ENCODE measurements around the gene TCF7L2.

The TCF7L2 gene

GRCh38 chr10:113085776-113086175, 135.7 kb downstream of the TCF7L2 start:
- peaks cover 0 to 57% (median 17%) of the 10 kb centered on the region in 4 donors for H3K4me1 ChIP-seq
- peak in 1 of 2 donors; percentile 54 for DNase-seq
- H3K27ac ChIP-seq: no peak overlapping the region
- no peak overlapping the region for H3K4me3 ChIP-seq
- H3K36me3 ChIP-seq: peaks cover 0 to 10% (median 0%) of the 10 kb centered on the region in 3 donors
- no peaks in the 10 kb centered on the region for H3K27me3 ChIP-seq
- H3K9me3 ChIP-seq: no peaks in the 10 kb centered on the region
- no peak for TF ChIP-seq CTCF (IDR thresholded peaks at IDR 0.05)
- intact Hi-C loops (cut with DNase I; ENCODE audit: low total_unique reads): no loop called here

DNA sequence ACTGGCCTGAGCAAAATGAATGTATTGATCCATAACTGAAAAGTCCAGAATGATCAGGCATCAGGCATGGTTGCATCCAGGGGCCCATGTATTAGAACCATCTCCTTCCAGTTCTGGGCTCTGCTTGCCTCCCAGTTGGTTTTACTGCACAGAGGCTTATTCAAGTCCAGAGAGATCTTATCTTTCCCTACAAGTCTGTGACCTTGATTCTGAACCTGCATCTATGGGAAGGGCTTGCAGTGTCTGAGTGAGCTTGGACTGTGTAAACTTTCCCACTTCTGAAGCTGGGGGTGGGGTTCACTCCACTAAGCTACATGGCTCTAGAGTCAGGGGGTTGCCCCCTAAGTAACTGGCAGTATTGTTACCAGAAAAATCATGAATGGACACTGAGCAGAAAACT, 136.2 kb downstream of the TCF7L2 start:
- H3K4me1 ChIP-seq: peaks cover 0 to 52% (median 17%) of the 10 kb centered on the region in 4 donors
- DNase-seq: peak in 1 of 2 donors; percentile 6
- H3K9me3 ChIP-seq: no peaks in the 10 kb centered on the region
- H3K27ac ChIP-seq: peak overlapping the region; percentile 51 to 60
- no peaks in the 10 kb centered on the region for H3K27me3 ChIP-seq
- no peak for TF ChIP-seq CTCF (IDR thresholded peaks at IDR 0.05)
- intact Hi-C loops (cut with DNase I; ENCODE audit: low total_unique reads): no loop called here
- no peak overlapping the region for H3K4me3 ChIP-seq
- peaks cover 0 to 11% (median 0%) of the 10 kb centered on the region in 3 donors for H3K36me3 ChIP-seq

DNA sequence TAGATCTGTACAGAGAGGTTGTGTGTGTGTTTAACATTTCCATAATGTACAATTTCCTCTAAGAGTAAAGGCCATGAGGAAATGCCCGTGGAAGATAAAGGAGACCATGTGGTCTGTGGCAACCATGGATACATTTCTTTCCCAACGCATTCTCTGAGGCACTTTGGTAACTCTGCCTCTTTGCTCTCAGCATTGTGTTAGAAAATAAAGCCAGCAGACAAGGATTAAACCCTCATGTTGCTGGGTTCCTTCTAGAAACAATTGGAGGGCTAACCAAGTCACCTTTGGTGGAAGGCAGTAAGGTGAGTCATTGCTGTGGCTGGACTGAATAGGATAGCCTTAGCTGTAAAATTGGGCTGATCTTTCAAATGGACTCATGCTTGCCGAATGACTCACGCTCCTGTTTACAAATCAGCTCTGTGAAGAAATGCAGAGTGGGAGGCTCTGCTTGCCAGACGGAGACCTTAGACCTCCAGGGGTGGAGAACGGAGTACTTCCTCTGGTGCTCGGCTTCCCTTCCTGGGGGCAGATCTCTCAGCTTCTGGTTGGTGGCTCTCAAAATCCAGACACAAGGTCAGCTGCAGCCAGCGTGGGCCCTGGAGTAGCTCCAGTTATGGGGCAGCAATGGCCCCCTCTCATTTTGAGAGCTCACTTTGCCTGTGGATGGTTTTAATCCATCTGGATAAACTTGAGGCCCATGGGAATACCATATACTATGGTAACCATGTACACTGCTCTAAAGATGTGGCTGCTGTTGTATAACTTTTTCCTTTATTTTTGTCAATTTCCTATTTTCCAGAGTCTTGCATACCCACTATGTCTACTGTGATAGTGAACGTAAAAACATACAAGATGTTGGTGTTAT, 137.3 kb downstream of the TCF7L2 start:
- DNase-seq: peak; percentile 80 to 85
- intact Hi-C loops (cut with DNase I; ENCODE audit: low total_unique reads): no loop called here

DNA sequence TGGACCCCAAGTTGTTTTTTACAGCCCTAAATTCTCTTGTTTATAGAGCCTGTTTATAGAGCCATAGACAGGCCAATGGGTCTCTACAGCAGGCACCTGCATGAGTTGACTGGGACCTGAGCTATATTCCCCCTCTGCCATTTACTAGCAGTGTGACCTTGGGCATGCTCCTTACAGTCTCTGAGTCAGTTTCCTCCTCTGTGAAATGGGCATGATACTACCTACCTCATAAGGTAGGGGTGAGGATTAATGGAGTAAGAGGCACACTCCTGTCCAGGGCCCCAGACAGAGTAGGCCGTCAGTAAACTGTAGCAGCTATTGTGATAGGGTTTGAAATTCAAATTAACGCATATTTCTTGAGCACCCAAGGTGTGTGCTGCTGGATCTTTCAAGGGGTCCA, 138.1 kb downstream of the TCF7L2 start:
- TF ChIP-seq CTCF (IDR thresholded peaks at IDR 0.05): no peak
- H3K27ac ChIP-seq: peak overlapping the region; percentile 51 to 60
- peaks cover 0 to 23% (median 5%) of the 10 kb centered on the region in 3 donors for H3K36me3 ChIP-seq
- no peaks in the 10 kb centered on the region for H3K27me3 ChIP-seq
- H3K4me3 ChIP-seq: no peak overlapping the region
- H3K9me3 ChIP-seq: no peaks in the 10 kb centered on the region
- DNase-seq: peak in 1 of 2 donors; percentile 28
- intact Hi-C loops (cut with DNase I; ENCODE audit: low total_unique reads): no loop called here
- peaks cover 0 to 52% (median 20%) of the 10 kb centered on the region in 4 donors for H3K4me1 ChIP-seq

More for the DNA sequence above, 137.3 kb downstream of the TCF7L2 start:
- TF ChIP-seq CTCF (IDR thresholded peaks at IDR 0.05): no peak
- H3K4me1 ChIP-seq: peaks cover 0 to 52% (median 19%) of the 10 kb centered on the region in 4 donors
- H3K9me3 ChIP-seq: no peaks in the 10 kb centered on the region
- H3K36me3 ChIP-seq: peaks cover 0 to 20% (median 5%) of the 10 kb centered on the region in 3 donors
- no peaks in the 10 kb centered on the region for H3K27me3 ChIP-seq
- no peak overlapping the region for H3K4me3 ChIP-seq
- H3K27ac ChIP-seq: peak overlapping the region; percentile 51 to 60

- no peak overlapping the region for H3K27ac ChIP-seq
- peak in 1 of 2 donors; percentile 39 for DNase-seq
- H3K9me3 ChIP-seq: no peaks in the 10 kb centered on the region
- peaks cover 0 to 59% (median 26%) of the 10 kb centered on the region in 4 donors for H3K4me1 ChIP-seq
- H3K4me3 ChIP-seq: no peak overlapping the region
- no peaks in the 10 kb centered on the region for H3K27me3 ChIP-seq
- peaks cover 0 to 23% (median 5%) of the 10 kb centered on the region in 3 donors for H3K36me3 ChIP-seq
- no peak for TF ChIP-seq CTCF (IDR thresholded peaks at IDR 0.05)
- intact Hi-C loops (cut with DNase I; ENCODE audit: low total_unique reads): no loop called here
Observed at GRCh38 chr10:113089551-113089950, 139.5 kb downstream of the TCF7L2 start.
